GM12873 (cell line): ENCODE data around the gene COMMD10.

ENCODE experiments used
- CTCF ChIP-seq: IDR thresholded peaks from 2 replicates; pipeline ENCODE4 v1.5.1; 2012; ENCODE audit warnings: low read depth, mild to moderate bottlenecking, moderate library complexity, low read length, control low read depth; ENCODE audit not compliant: insufficient read depth; ENCODE audit errors: missing control alignments

The COMMD10 gene

DNA sequence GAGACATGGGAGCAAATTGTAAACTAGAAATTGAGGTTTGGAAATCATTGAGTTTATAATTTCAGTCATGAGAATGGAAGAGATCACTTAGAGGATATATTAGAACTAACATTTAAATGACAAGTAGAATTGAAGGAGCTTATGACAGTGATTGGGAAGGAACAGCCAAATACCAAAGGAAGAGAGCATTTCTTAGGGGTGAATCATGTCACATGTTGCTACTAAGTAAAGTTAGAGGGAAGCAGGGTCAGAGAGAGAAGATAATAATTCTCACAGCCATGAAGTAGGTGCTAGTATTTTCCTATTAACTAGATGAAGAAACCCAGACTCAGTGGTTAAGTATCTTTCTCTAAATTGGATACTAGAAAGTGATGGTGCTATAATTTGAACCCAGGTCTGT, 59.3 kb downstream of the COMMD10 start:
- no peak for TF ChIP-seq CTCF

- TF ChIP-seq CTCF = no peak
Observed at GRCh38 chr5:116144991-116145390, 60.2 kb downstream of the COMMD10 start.

DNA sequence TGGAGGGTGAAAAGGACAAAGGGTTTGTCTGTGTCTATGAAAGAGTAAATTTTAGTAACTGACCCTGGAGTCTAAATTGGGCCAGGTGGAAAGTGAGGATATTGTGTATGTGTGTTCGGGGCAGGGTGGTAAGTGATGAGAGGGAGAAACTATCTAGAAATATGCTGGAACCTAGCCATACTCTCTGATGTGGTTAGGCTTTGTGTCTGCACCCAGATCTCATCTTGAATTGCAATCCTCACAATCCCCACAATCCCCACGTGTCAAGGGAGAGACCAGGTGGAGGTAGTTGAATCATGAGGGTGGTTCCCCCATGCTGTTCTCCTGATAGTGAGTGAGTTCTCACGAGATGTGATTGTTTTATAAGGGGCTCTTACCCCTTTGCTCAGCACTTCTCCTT, 60.6 kb downstream of the COMMD10 start:
- no peak for TF ChIP-seq CTCF

DNA sequence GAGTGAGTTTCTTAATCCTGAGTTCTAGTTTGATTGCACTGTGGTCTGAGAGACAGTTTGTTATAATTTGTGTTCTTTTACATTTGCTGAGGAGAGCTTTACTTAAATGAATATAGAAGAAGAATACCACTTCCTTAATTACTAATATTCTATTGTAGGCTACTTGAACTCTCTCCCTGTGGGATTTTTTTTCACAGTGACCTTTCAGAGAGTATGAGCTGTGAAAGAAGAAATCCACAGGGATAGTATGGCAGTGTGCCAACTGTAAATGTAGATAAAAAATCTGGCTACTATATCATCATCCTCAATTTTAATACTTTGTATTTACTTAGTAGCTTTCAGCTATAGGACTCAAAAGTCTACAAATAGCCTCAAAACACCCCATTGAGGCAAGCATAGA, 67.3 kb downstream of the COMMD10 start:
- TF ChIP-seq CTCF = no peak

DNA sequence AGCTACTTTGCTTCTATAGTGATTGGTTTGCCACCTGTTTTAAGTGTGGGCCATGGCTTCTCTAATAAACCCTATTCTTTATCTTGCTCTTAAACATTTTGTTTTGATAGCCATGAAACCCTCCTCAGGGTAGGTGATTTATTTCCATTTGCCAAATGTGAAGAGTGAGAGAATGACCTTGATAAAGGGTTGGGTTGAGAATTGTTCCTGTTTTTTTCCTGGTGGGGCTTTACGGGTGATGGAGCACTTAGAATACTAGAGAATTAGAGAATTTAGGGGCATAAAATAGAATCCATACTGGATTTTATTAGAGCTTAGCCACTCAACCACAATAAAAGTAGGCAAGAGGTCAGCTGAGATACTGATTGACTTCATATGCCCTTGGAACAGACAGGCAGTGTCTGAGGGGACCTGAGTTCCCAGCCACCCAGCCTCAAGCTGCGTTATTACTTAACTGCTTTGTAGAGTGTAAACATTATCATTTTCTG, 68.9 kb downstream of the COMMD10 start:
- no peak for TF ChIP-seq CTCF

- no peak for TF ChIP-seq CTCF
Observed at GRCh38 chr5:116154252-116154651, 69.4 kb downstream of the COMMD10 start.

DNA sequence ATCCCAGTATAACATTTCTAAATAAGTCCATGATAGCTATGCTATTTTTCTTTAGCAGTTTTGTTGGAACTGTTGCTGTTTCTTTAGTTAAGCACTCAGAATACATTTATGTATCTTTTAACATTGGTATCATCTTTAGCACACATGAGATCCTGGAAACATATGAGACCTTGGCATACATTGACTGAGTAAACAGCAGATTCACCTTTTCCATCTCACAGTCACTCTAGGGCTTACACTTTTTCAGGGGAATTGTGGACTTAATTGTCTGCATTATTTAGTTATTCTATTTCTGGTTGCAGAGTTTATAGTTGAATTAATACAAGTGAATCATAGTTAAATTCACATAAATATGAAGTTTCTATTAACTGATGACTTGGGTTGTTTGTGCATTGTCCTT, 70.1 kb downstream of the COMMD10 start:
- no peak for TF ChIP-seq CTCF
